A549 (cell line): ENCODE results near the gene BHLHA15. TPM values are rescaled to one million over a fixed set of nuclear protein-coding genes. Genes with fewer than 3 reads are reported as not detected.
A peak's percentile ranks its signal among the peaks of the same experiment; 100 is the strongest.

Experiments used
- ATAC-seq, 2 experiments: fragments of 200-7000 bp in 1 of 2; fragments of >200 bp in 1 of 2; cut with Nextera tagmentation in 1 of 2; cut with Tn5 transposase in 1 of 2; 3 replicates each; pipeline versions ENCODE4 v1.8.0 to v1.9.1; 2018 to 2020; ENCODE audit warnings: mild to moderate bottlenecking in 1 of 2, moderate library complexity in 1 of 2
- CTCF ChIA-PET: fragments of 300-600 bp; sonication (Branson Sonifier 250); formaldehyde crosslinking; extraction: SDS; loops from one replicate; lab custom pipeline; 2021; ENCODE audit warnings: antibody characterized with exemption, inconsistent platforms; lab: Yijun Ruan, JAX
- POLR2A ChIA-PET: fragments of 350-600 bp; formaldehyde crosslinking; extraction: SDS; loops from one replicate; lab custom pipeline; 2021; ENCODE audit warnings: antibody characterized with exemption, inconsistent platforms; lab: Yijun Ruan, JAX
- DNase-seq, 2 experiments: peaks; one replicate each; pipeline versions ENCODE4 v3.0.0 to v3.0.0-alpha.2; 2011 to 2016; ENCODE audit warnings: low read depth in 1 of 2, low spot score in 1 of 2
- FAIRE-seq: peaks from 2 replicates; lab custom pipeline; 2011; peaks lifted over from hg19 to GRCh38; lab: Jason Lieb, UNC
- H3K27ac ChIP-seq, 2 experiments: fragments of >200 bp; sonication (Bioruptor Twin); formaldehyde crosslinking; 3 replicates each; pipeline ENCODE4 v1.5.1; 2016 to 2017
- H3K4me1 ChIP-seq: fragments of >200 bp; sonication (Bioruptor Twin); formaldehyde crosslinking; 3 replicates; pipeline ENCODE4 v1.6.1; 2016
- H3K4me2 ChIP-seq: fragments of >200 bp; sonication (Bioruptor Twin); formaldehyde crosslinking; 3 replicates; pipeline ENCODE4 v1.6.1; 2016
- H3K4me3 ChIP-seq: fragments of >200 bp; sonication (Bioruptor Twin); formaldehyde crosslinking; 3 replicates; pipeline ENCODE4 v1.5.1; 2016
- H3K9me3 ChIP-seq: fragments of >200 bp; sonication (Bioruptor Twin); formaldehyde crosslinking; 3 replicates; pipeline ENCODE4 v1.6.1; 2016
- CBX2 ChIP-seq: fragments of 200-600 bp; sonication (generic); IDR thresholded peaks from 2 replicates; pipeline ENCODE4 v1.6.1; 2016; ENCODE audit warnings: low read depth, mild to moderate bottlenecking, borderline replicate concordance
- CEBPB ChIP-seq, 2 experiments: fragments of >200 bp in 1 of 2; sonication (Bioruptor Twin) in 1 of 2; formaldehyde crosslinking in 1 of 2; IDR thresholded peaks; 2 replicates each; pipeline ENCODE4 v1.6.1; 2012 to 2016
- CHD4 ChIP-seq: fragments of 200-600 bp; sonication (generic); IDR thresholded peaks from 2 replicates; pipeline ENCODE4 v1.6.1; 2016; ENCODE audit warnings: antibody characterized with exemption, mild to moderate bottlenecking, borderline replicate concordance
- E2F6 ChIP-seq: IDR thresholded peaks from 2 replicates; pipeline ENCODE4 v1.6.1; 2012; ENCODE audit warnings: low read depth, borderline replicate concordance
- EHF ChIP-seq: fragments of 250-450 bp; sonication (Bioruptor Pico); IDR thresholded peaks from 2 replicates; pipeline ENCODE4 v1.5.0; 2020; ENCODE audit warnings: mild to moderate bottlenecking
- ESRRA ChIP-seq: fragments of 150-350 bp; IDR thresholded peaks from 2 replicates; pipeline ENCODE4 v1.6.1; 2014; ENCODE audit warnings: mild to moderate bottlenecking, low read length, borderline replicate concordance
- HEYL ChIP-seq: fragments of 250-450 bp; sonication (Bioruptor Pico); IDR thresholded peaks from 2 replicates; pipeline ENCODE4 v1.8.0; 2021; ENCODE audit warnings: mild to moderate bottlenecking, moderate library complexity
- JUN ChIP-seq, 2 experiments: fragments of >200 bp; sonication (Bioruptor Twin); formaldehyde crosslinking; IDR thresholded peaks; 2 replicates in 1 of 2; 3 replicates in 1 of 2; pipeline ENCODE4 v1.6.1; 2016 to 2017
- KDM5A ChIP-seq: fragments of 200-600 bp; sonication (generic); IDR thresholded peaks from 2 replicates; pipeline ENCODE4 v1.6.1; 2016; ENCODE audit warnings: antibody characterized with exemption, mild to moderate bottlenecking
- MAFK ChIP-seq: fragments of 450-650 bp; IDR thresholded peaks from 2 replicates; pipeline ENCODE4 v1.6.1; 2014; ENCODE audit not compliant: partially characterized antibody
- MYC ChIP-seq: IDR thresholded peaks from 2 replicates; pipeline ENCODE4 v1.6.1; 2012; ENCODE audit warnings: mild to moderate bottlenecking, inconsistent platforms, low read length, improper control_type of control experiment, borderline replicate concordance
- NR3C1 ChIP-seq: fragments of >200 bp; sonication (Bioruptor Twin); formaldehyde crosslinking; IDR thresholded peaks from 3 replicates; pipeline ENCODE4 v1.6.1; 2017
- PHF8 ChIP-seq: fragments of 200-600 bp; sonication (generic); IDR thresholded peaks from 2 replicates; pipeline ENCODE4 v1.6.1; 2016; ENCODE audit warnings: low read depth, mild to moderate bottlenecking, antibody characterized with exemption, moderate library complexity, borderline replicate concordance
- POLR2AphosphoS2 ChIP-seq: conservative IDR thresholded peaks from 2 replicates; pipeline ENCODE4 v1.6.1; 2012; ENCODE audit warnings: low read length, improper control_type of control experiment, inconsistent platforms
- RARB ChIP-seq: fragments of 250-450 bp; sonication (Bioruptor Pico); IDR thresholded peaks from 2 replicates; pipeline ENCODE4 v1.8.0; 2021; ENCODE audit warnings: mild to moderate bottlenecking, moderate library complexity
- RCOR1 ChIP-seq: fragments of 150-350 bp; IDR thresholded peaks from 2 replicates; pipeline ENCODE4 v1.6.1; 2014; ENCODE audit warnings: antibody characterized with exemption, low read length, low read depth
- SMC3 ChIP-seq: fragments of >200 bp; sonication (Bioruptor Twin); formaldehyde crosslinking; IDR thresholded peaks from 3 replicates; pipeline ENCODE4 v1.6.1; 2018; ENCODE audit warnings: inconsistent platforms
- TFCP2L1 ChIP-seq: fragments of 250-450 bp; sonication (Bioruptor Pico); IDR thresholded peaks from 2 replicates; pipeline ENCODE4 v1.5.0; 2021; ENCODE audit warnings: mild to moderate bottlenecking
- TP53 ChIP-seq: fragments of 250-450 bp; sonication (Bioruptor Pico); IDR thresholded peaks from 2 replicates; pipeline ENCODE4 v1.5.0; 2021; ENCODE audit warnings: mild to moderate bottlenecking, moderate library complexity
- ZC3H11A ChIP-seq: fragments of 450-650 bp; IDR thresholded peaks from 2 replicates; pipeline ENCODE4 v1.6.1; 2014; ENCODE audit warnings: antibody characterized with exemption, mild to moderate bottlenecking
- ZNF302 ChIP-seq: fragments of 250-450 bp; sonication (Bioruptor Pico); IDR thresholded peaks from 2 replicates; pipeline ENCODE4 v1.9.0; 2021; ENCODE audit warnings: inconsistent platforms, mild to moderate bottlenecking, moderate library complexity
- WGBS: methylation state at CpG from one replicate; pipeline ENCODE4 v1.1.6; 2017; ENCODE audit errors: missing lambda C conversion rate; 5-methylcytosine and 5-hydroxymethylcytosine counted together
- polyA plus RNA-seq, 4 experiments: library from polyadenylated mRNA; depleted of rRNA in 3 of 4; stranded (reverse); fragments of >200 nt; fragmentation: RNase III in 1 of 4; extraction: RNeasy Plus Mini Kit Qiagen cat#74134 plus additional on column Dnase treatment in 1 of 4; gene quantifications; 2 replicates in 3 of 4; 3 replicates in 1 of 4; pipeline ENCODE4 v1.2.3, GENCODE V29; 2011 to 2017
- TF ChIP-seq, protein P1 (sequence below): fragments of 250-450 bp; sonication (Bioruptor Pico); IDR thresholded peaks from 2 replicates; pipeline ENCODE4 v1.5.0; 2021; ENCODE audit warnings: mild to moderate bottlenecking, moderate library complexity, borderline replicate concordance

Gene BHLHA15
- polyA plus RNA-seq, 2 of the 4 experiments (the other 2 are of a cell fraction) = 0.23 to 0.30 TPM

GRCh38 chr7:98212532-98213041 lies 1.3 kb downstream of the BHLHA15 start (continued):
- TF ChIP-seq E2F6 = no peak
- TF ChIP-seq ESRRA = no peak
- TF ChIP-seq JUN (IDR thresholded peaks at IDR 0.05) = no peak

DNA sequence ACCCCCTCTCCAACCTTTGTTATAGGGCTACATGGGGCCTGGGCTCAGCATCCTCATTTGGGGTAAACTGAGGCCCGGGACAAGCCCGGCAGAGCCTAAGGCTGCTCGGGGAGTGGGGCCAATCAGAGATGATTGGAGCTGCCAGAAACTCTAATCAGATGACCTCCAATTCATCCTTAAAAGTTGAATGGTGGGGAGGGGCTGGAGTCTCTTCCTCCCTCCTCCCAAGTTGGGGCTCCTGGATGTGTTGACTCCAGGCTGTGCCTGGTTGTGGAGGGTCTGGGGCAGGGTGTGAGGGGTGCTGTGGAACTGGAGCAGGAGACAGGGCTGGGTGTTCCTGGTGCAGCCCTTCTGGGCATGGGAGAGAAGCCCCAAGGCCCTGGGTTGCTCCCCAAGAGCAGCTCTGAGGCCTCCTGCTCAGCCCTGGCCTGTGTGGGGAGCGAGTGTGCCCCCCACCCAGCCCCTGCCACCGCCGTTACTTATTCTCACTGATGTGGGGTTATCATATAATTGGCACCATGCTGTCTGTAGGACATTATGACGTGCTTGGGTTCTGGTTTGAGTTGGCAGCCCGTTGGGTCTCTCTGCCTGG lies 2.2 kb downstream of the BHLHA15 start:
- ChIA-PET POLR2A (no interaction called here), CTCF (interaction anchor here (0.7 kb wide), 1 partner anchor 107 kb away, joined by 3 read pairs; the partner anchor contains the start of gene LMTK2)
- no peak for TF ChIP-seq POLR2AphosphoS2
- TF ChIP-seq EHF (CRISPR knock-in tag) = no peak
- TF ChIP-seq ZNF302 (CRISPR knock-in tag) = no peak
- no peak for TF ChIP-seq SMC3
- H3K4me3 ChIP-seq = no peak overlapping the region
- WGBS = 84% methylated on average over 7 of the region's 8 CpGs
- ATAC-seq (peak in 1 of 2 experiments; percentile 19; a peak in 3 of 6 replicates), DNase-seq (no peak), FAIRE-seq (no peak)
- H3K4me1 ChIP-seq = no peaks in the 10 kb centered on the region
- H3K4me2 ChIP-seq = no peak overlapping the region
- no peak overlapping the region for H3K27ac ChIP-seq
- no peaks in the 10 kb centered on the region for H3K9me3 ChIP-seq

DNA sequence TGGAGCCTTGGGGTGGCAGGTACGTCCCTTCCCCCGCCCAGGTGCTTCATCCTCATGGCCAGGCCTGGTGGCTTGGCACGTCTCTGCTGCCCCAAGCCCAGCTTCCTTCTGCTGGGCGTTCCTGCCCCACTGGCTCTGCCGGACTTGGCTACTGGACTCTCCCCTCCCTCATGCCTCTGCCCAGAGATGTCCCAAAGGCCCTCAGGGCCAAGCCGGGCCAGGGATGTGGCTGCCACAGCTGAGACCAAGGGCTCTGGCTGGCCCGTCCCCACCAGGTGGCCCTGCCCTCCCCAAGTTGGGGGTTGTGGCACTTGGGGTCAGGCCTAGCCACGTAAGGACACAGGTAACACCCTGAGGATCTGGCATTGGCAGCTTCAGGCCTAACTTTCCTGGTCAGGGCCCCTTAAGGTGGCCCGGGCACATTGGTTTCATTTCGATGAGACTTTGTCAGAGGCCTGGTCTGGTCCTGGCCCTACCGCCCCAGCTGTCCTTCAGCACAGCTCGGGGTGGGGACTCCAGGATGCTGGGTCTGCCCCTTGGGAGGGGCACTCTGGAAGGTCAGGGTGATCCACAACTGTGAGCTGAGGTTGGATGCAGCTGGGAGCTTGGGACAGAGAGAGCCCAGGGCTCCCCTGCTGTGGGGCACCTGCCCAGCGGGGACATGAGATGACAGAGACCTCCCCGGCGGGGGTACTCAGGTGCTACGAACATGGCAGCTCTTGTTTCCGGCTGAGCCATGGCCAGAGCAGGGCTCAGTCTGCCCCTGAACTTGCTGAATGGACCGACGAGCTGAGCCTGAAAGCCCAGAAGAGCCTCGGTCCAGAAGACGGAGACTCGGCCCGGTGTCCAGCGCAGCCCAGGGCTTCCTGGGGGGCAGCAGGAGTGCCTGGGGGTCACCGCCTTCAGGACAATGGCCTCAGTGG lies 2.9 kb downstream of the BHLHA15 start:
- FAIRE-seq (no peak), ATAC-seq (peak; percentile 2 to 19; a peak in 3 of 6 replicates), DNase-seq (no peak)
- Histone ChIP-seq H3K4me1 (no peaks in the 10 kb centered on the region), H3K9me3 (no peaks in the 10 kb centered on the region), H3K4me2 (no peak overlapping the region), H3K27ac (no peak overlapping the region), H3K4me3 (no peak overlapping the region)
- TF ChIP-seq CBX2 (no peak), HEYL (CRISPR knock-in tag) (no peak), KDM5A (no peak), TFCP2L1 (no peak), RARB (CRISPR knock-in tag) (no peak), POLR2AphosphoS2 (no peak), MAFK (no peak), CEBPB (IDR thresholded peaks at IDR 0.05) (no peak), CHD4 (no peak), RCOR1 (no peak), NR3C1 (no peak), SMC3 (no peak), MYC (no peak), TP53 (CRISPR knock-in tag) (no peak), PHF8 (no peak), ZC3H11A (no peak)
- TF ChIP-seq, protein P1, sequence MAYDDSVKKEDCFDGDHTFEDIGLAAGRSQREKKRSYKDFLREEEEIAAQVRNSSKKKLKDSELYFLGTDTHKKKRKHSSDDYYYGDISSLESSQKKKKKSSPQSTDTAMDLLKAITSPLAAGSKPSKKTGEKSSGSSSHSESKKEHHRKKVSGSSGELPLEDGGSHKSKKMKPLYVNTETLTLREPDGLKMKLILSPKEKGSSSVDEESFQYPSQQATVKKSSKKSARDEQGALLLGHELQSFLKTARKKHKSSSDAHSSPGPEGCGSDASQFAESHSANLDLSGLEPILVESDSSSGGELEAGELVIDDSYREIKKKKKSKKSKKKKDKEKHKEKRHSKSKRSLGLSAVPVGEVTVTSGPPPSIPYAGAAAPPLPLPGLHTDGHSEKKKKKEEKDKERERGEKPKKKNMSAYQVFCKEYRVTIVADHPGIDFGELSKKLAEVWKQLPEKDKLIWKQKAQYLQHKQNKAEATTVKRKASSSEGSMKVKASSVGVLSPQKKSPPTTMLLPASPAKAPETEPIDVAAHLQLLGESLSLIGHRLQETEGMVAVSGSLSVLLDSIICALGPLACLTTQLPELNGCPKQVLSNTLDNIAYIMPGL (CRISPR knock-in tag) = no peak
- ChIA-PET CTCF (interaction anchor here (0.7 to 0.9 kb wide), 2 partner anchors 21 to 108 kb away, joined by 3 read pairs; partner anchors contain the start of gene LMTK2), POLR2A (no interaction called here)
- 89% methylated on average over 16 of the region's 25 CpGs for WGBS
